Lower leg skin (tissue), 4 donors: ENCODE data around the gene POU5F1. TPM values are rescaled to one million over a fixed set of nuclear protein-coding genes. Genes with fewer than 3 reads are reported as not detected.
A peak's percentile ranks its signal among the peaks of the same experiment; 100 is the strongest.
"Not testable (repeated sequence)": the region's sequence is repeated elsewhere in the genome, so short reads cannot be mapped to it uniquely, and the experiment has no call there.

ENCODE experiments used
- DNase-seq, 2 donors: peaks; one replicate each; pipeline ENCODE4 v3.0.0-alpha.2; 2019; ENCODE audit warnings: low spot score in 2 of 2
- H3K4me3 ChIP-seq: fragments of 200-600 bp; sonication (generic); 2 replicates; pipeline ENCODE4 v1.5.1; 2017; ENCODE audit warnings: mild to moderate bottlenecking, low read depth; ENCODE audit not compliant: poor library complexity, severe bottlenecking
- POLR2A ChIP-seq, 2 donors: fragments of 450-650 bp; IDR thresholded peaks; one replicate each; pipeline ENCODE4 v1.6.1; 2016 to 2017; ENCODE audit warnings: antibody characterized with exemption in 2 of 2, mild to moderate bottlenecking in 1 of 2, moderate library complexity in 1 of 2
- WGBS, 2 donors: methylation state at CpG; one replicate each; pipeline ENCODE4 v1.1.5; 2018; 5-methylcytosine and 5-hydroxymethylcytosine counted together
- intact Hi-C: fragments of 100-400 bp; cut with DNase I; formaldehyde crosslinking; loops from one replicate; pipeline ENCODE4 v1.15.0; 2023; ENCODE audit warnings: low total_unique reads
- total RNA-seq, 4 donors: library from RNA; depleted of rRNA; stranded (reverse); fragments of >200 nt; gene quantifications; one replicate each; pipeline ENCODE4 v1.1.0, GENCODE V29; 2016
- TF ChIP-seq, protein P1 (sequence below), 3 donors: fragments of 450-650 bp; IDR thresholded peaks; one replicate each; pipeline ENCODE4 v1.5.1; 2016; ENCODE audit warnings: antibody characterized with exemption in 3 of 3, mild to moderate bottlenecking in 3 of 3, moderate library complexity in 2 of 3

Gene POU5F1
- total RNA-seq, 4 donors from 2014 or later: 0.47 to 5.2 (median 3.3) TPM

DNA sequence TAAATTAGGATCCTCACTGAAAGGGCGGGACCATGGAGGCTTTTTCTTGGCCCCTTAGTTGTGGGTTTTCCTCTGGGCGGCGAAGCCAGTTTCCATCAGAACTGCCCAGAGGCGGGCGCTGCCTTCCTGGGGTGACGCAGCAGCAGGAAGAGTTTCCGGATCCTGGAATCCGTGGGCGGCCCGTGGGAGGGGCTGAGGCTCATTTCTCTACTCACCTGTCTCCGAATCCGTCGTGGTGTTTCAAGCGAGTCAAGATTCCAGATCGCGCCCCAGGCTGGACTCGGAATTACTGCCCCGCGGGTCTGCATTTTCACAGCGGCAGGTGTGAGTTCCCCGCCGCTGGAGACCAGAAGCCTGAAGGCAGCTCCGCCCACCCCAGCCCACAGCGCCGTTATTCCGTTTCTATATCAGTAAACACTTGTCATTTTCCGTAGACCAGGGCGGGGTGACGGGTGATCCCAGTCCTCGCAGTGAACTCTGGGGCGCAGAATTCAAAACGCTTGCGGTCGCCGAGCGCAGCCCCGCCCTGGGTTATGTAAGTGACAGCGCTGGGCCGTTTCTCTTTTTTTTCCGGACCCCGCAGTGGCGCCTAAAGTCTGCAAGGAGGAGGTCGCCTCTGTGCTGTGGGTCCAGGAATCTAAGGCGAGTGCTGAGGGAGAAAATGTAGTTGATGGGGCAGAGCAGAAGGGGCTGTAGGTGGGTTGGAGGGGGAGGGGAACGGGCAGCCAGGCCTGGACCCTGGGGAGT is 27.2 kb upstream of the POU5F1 start:
- intact Hi-C loops: loop anchor here (5.0 kb wide), 1 partner anchor 170 kb away; no protein-coding TSS in a partner anchor
- peak overlapping the region; percentile 62 for H3K4me3 ChIP-seq
- 0 to 1% methylated on average over 35 to 45 of the region's 45 CpGs for WGBS, 2 donors
- TF ChIP-seq, protein P1, sequence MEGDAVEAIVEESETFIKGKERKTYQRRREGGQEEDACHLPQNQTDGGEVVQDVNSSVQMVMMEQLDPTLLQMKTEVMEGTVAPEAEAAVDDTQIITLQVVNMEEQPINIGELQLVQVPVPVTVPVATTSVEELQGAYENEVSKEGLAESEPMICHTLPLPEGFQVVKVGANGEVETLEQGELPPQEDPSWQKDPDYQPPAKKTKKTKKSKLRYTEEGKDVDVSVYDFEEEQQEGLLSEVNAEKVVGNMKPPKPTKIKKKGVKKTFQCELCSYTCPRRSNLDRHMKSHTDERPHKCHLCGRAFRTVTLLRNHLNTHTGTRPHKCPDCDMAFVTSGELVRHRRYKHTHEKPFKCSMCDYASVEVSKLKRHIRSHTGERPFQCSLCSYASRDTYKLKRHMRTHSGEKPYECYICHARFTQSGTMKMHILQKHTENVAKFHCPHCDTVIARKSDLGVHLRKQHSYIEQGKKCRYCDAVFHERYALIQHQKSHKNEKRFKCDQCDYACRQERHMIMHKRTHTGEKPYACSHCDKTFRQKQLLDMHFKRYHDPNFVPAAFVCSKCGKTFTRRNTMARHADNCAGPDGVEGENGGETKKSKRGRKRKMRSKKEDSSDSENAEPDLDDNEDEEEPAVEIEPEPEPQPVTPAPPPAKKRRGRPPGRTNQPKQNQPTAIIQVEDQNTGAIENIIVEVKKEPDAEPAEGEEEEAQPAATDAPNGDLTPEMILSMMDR (IDR thresholded peaks at IDR 0.05): no peak
- TF ChIP-seq POLR2A (IDR thresholded peaks at IDR 0.05): peak in 1 of 2 donors; percentile 30
- peak; percentile 92 to 98 for DNase-seq

DNA sequence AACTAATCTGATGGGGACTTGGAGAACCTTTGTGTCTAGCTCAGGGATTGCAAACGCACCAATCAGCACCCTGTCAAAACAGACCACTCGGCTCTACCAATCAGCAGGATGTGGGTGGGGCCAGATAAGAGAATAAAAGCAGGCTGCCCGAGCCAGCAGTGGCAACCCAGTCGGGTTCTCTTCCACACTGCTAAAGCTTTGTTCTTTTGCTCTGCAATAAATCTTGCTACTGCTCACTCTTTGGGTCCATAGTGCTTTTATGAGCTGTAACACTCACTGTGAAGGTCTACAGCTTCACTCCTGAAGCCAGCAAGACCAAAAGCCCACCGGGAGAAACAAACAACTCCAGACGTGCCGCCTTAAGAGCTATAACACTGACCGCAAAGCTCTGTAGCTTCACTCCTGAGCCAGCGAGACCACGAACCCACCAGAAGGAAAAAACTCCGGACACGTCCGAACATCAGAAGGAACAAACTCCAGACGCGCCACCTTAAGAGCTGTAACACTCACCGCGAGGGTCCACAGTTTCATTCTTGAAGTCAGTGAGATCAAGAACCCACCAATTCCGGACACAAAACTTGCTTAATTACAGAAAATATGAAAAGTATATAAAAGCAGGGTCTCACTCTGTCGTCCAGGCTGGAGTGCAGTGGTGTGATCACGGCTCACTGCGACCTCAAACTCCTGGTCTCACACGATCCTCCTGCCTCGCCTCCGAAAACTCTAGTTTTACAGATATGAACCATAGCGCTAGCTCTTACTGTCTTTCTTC is 26.0 kb upstream of the POU5F1 start:
- intact Hi-C loops: loop anchor here (5.0 kb wide), 1 partner anchor 171 kb away; no protein-coding TSS in a partner anchor
- H3K4me3 ChIP-seq, DNase-seq: not testable (repeated sequence)
- 61 to 70% methylated on average over 25 of the region's 25 CpGs for WGBS, 2 donors

DNA sequence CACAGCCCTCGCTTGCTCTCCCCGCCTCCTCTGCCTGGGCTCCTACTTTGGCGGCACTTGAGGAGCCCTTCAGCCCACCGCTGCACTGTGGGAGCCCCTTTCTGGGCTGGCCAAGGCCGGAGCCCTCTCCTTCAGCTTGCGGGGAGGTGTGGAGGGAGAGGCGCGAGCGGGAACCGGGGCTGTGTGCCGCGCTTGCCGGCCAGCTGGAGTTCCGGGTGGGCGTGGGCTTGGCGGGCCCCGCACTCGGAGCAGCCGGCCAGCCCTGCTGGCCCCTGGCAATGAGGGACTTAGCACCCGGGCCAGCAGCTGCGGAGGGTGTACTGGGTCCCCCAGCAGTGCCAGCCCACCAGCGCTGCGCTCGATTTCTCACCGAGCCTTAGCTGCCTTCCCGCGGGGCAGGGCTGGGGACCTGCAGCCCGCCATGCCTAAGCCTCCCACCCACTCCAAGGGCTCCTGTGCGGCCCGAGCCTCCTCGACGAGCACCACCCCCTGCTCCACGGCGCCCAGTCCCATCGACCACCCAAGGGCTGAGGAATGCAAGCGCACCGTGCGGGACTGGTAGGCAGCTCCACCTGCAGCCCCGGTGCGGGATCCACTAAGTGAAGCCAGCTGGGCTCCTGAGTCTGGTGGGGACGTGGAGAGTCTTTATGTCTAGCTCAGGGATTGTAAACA is 25.0 kb upstream of the POU5F1 start:
- not testable (repeated sequence) for H3K4me3 ChIP-seq, DNase-seq
- WGBS, 2 donors: 93 to 96% methylated on average over 26 to 33 of the region's 41 CpGs
- intact Hi-C loops: loop anchor here (5.0 kb wide), 1 partner anchor 172 kb away; no protein-coding TSS in a partner anchor

DNA sequence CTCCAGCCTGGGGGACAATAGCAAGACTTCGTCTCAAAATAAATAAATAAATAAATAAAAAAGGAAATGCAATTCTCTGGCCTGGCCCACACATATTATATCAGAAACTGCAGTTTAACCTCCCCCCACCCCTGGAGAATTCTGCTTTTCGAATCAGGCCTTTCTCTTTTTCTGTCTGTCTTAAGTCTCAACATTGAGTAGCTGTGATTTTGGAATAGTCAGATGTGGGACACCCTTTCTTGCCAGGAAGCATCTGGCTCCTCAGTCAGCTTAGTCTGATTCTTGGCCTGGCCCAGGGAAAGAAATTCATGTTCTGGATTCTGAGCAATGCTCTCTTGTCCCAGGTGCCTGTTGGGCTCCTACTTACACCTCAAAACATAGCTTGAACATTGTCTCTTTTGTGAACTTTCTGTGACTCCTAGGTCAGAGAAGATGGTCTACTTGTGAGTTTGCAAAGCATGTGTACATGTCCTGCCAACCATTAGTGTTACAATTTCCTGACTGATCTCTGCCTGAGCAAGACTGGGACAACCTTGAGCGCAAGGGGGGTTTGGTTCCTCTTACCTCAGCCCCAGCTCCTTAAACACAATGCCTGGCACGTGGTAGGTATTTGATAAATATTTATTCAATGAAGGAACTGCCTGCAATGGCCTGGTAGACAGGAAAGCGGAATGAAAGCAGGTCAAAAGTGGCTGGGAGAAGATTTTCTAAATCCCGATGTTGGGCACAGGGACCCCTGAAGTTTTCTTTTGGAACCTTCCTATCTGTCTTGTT is 23.8 kb upstream of the POU5F1 start:
- TF ChIP-seq, protein P1 (IDR thresholded peaks at IDR 0.05): no peak
- TF ChIP-seq POLR2A (IDR thresholded peaks at IDR 0.05): no peak
- no peak overlapping the region for H3K4me3 ChIP-seq
- intact Hi-C loops: loop anchor here (5.0 kb wide), 1 partner anchor 57 kb away; the partner anchor contains the start of gene PSORS1C2
- no peak for DNase-seq
- WGBS, 2 donors: 73 to 74% methylated on average over 6 of the region's 6 CpGs

DNA sequence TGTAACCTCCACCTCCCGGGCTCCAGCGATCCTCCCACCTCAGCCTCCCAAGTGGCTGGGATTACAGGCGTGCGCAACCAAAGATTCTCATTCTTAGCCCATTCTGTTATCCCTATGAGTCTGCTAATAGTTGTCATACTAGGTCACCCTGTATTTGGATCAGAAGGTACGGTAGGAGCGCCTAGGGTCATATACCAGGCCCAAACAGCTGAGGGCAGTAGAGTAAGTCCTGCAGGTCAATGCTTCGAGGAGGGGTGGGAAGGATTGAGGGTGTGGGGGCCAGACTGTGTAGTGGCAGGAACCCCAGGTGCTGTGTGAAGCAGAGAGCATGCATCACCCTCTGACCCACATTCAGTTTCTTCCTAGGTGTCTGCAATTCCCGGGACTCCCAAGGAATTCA is 22.7 kb upstream of the POU5F1 start:
- DNase-seq: no peak
- TF ChIP-seq, protein P1 (IDR thresholded peaks at IDR 0.05): no peak
- no peak for TF ChIP-seq POLR2A (IDR thresholded peaks at IDR 0.05)
- no peak overlapping the region for H3K4me3 ChIP-seq
- WGBS, 2 donors: 68 to 77% methylated on average over 8 of the region's 8 CpGs
- intact Hi-C loops: loop anchor here (5.0 kb wide), 1 partner anchor 56 kb away; the partner anchor contains the start of gene PSORS1C2

DNA sequence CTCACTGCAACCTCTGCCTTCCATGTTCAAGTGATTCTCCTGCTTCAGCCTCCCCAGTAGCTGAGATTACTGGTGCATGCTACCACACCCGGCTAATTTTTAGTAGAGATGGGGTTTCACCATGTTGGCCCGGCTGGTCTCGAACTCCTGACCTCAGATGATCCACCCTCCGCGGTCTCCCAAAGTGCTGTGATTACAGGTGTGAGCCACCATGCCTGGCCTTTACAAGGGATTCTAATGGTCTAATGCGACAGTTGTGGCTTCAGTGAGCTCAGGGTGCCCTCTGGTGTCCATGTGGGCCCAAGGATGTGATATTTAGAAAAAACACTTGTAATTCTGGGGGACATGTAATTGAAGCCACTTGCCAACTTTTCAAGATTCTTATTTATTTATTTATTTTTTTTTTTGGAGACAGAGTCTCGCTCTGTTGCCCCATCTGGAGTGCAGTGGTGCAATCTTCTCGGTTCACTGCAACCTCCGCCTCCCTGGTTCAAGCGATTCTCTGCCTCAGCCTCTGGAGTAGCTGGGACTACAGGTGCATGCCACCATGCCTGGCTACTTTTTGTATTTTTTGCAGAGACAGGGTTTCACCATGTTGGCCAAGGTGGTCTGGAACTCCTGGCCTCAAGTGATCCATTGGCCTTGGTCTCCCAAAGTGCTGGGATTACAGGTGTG is 22.1 kb upstream of the POU5F1 start:
- DNase-seq: peak in 1 of 2 donors; percentile 64
- 50 to 55% methylated on average over 10 of the region's 10 CpGs for WGBS, 2 donors
- intact Hi-C loops: loop anchor here (5.0 kb wide), 1 partner anchor 55 kb away; the partner anchor contains the start of gene PSORS1C2
- not testable (repeated sequence) for H3K4me3 ChIP-seq
